HepG2 (cell line): Measurements from ENCODE around the gene LAMA5.

ENCODE experiments used
- CREM ChIP-seq, 2 experiments: sonication (generic) in 1 of 2; formaldehyde crosslinking in 1 of 2; IDR thresholded peaks; 2 replicates each; pipeline versions ENCODE4 v1.4.0 to v1.6.1; 2016 to 2020; ENCODE audit warnings: antibody characterized with exemption in 1 of 2, mild to moderate bottlenecking in 1 of 2, missing genetic modification reagents in 1 of 2
- KDM1A ChIP-seq: IDR thresholded peaks from 2 replicates; pipeline ENCODE4 v1.6.1; 2016; ENCODE audit warnings: missing compliant biosample characterization
- NFE2L2 ChIP-seq: fragments of 150-350 bp; IDR thresholded peaks from 2 replicates; pipeline ENCODE4 v1.6.1; 2014; ENCODE audit warnings: low read length
- SOX13 ChIP-seq, 3 experiments: fragments of 450-650 bp in 1 of 3; sonication (generic) in 1 of 3; formaldehyde crosslinking in 1 of 3; IDR thresholded peaks in 2 of 3; conservative IDR thresholded peaks in 1 of 3; 2 replicates each; pipeline versions ENCODE4 v1.5.0 to v1.6.1; 2016 to 2020; ENCODE audit warnings: antibody characterized with exemption in 1 of 3, mild to moderate bottlenecking in 1 of 3, missing compliant biosample characterization in 1 of 3, missing genetic modification reagents in 1 of 3, moderate library complexity in 1 of 3
- ZNF333 ChIP-seq: sonication (generic); formaldehyde crosslinking; IDR thresholded peaks from 2 replicates; pipeline ENCODE4 v1.4.0; 2020; ENCODE audit warnings: mild to moderate bottlenecking, missing genetic modification reagents, borderline replicate concordance
- ZNF558 ChIP-seq: sonication (generic); formaldehyde crosslinking; IDR thresholded peaks from 2 replicates; pipeline ENCODE4 v1.9.0; 2022; ENCODE audit warnings: mild to moderate bottlenecking, missing genetic modification reagents, borderline replicate concordance

DNA sequence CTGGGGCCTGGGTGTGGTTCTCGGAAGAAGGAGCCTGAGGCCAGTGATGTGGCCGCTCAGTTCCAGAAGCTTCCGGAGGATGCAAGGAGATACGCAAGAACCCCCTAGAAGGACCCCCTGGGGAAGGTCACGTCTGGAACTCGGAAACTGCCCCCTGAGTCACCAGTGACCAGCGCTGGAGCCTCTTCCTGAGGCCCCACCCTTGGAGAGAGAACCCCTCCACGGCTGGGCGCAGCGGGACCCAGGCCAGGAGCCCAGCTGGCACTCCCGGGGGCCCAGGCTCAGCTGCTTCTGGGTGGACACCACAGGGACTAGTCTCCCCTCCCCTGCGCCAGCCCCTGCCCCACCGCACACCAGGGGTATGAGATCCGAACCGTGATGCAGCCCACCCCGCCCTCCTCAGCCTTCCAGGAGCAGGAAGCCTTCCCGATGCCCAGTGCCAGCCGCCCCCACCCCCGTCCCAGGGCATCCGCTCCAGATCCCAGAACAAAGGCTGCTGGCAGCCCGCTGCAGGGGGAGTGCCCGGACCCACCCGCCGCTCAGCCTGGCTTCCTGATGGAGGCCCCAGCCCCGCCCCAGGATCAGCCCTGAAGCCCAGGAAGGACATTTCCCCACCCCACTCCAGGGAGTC lies 7.5 kb downstream of the LAMA5 start:
- no peak for TF ChIP-seq CREM (IDR thresholded peaks at IDR 0.05)
- no peak for TF ChIP-seq CREM (CRISPR knock-in tag; IDR thresholded peaks at IDR 0.05)
- no peak for TF ChIP-seq NFE2L2
- no peak for TF ChIP-seq SOX13 (IDR thresholded peaks at IDR 0.05)
- TF ChIP-seq SOX13 (CRISPR knock-in tag; conservative IDR thresholded peaks at IDR 0.05 in 1 of 2, IDR thresholded peaks at IDR 0.05 in 1 of 2): no peak
- no peak for TF ChIP-seq KDM1A (CRISPR knock-in tag)
- no peak for TF ChIP-seq ZNF333
- TF ChIP-seq ZNF558: no peak
